GM19455 (cell line): Measurements from ENCODE around the gene IL1R1.

Experiments
- ATAC-seq: cut with Tn5 transposase; IDR thresholded peaks from one replicate; pipeline ENCODE4 v1.9.1; 2021; ENCODE audit not compliant: unreplicated experiment

The IL1R1 gene

GRCh38 chr2:102168026-102168771 is 25.7 kb downstream of the IL1R1 start:
- no peak for ATAC-seq

- no peak for ATAC-seq
Observed at GRCh38 chr2:102171946-102172345, 29.4 kb downstream of the IL1R1 start.

GRCh38 chr2:102172745-102173144 is 30.2 kb downstream of the IL1R1 start:
- ATAC-seq, result no peak

DNA sequence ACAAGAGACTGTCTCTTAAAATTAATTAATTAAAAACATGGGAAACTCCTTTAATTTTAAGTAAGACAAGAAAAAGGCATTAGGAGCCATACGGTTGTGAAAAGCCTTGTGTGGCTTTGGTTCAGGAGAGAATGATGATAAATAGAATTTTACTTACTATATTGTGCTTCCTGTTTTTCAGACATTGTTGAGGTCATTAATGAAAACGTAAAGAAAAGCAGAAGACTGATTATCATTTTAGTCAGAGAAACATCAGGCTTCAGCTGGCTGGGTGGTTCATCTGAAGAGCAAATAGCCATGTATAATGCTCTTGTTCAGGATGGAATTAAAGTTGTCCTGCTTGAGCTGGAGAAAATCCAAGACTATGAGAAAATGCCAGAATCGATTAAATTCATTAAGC is 33.6 kb downstream of the IL1R1 start:
- ATAC-seq, result no peak

GRCh38 chr2:102177814-102178478 is 35.4 kb downstream of the IL1R1 start:
- no peak for ATAC-seq

DNA sequence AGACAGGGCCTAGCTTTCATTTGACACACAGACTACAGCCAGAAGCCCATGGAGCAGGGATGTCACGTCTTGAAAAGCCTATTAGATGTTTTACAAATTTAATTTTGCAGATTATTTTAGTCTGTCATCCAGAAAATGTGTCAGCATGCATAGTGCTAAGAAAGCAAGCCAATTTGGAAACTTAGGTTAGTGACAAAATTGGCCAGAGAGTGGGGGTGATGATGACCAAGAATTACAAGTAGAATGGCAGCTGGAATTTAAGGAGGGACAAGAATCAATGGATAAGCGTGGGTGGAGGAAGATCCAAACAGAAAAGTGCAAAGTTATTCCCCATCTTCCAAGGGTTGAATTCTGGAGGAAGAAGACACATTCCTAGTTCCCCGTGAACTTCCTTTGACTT is 36.5 kb downstream of the IL1R1 start:
- no peak for ATAC-seq

DNA sequence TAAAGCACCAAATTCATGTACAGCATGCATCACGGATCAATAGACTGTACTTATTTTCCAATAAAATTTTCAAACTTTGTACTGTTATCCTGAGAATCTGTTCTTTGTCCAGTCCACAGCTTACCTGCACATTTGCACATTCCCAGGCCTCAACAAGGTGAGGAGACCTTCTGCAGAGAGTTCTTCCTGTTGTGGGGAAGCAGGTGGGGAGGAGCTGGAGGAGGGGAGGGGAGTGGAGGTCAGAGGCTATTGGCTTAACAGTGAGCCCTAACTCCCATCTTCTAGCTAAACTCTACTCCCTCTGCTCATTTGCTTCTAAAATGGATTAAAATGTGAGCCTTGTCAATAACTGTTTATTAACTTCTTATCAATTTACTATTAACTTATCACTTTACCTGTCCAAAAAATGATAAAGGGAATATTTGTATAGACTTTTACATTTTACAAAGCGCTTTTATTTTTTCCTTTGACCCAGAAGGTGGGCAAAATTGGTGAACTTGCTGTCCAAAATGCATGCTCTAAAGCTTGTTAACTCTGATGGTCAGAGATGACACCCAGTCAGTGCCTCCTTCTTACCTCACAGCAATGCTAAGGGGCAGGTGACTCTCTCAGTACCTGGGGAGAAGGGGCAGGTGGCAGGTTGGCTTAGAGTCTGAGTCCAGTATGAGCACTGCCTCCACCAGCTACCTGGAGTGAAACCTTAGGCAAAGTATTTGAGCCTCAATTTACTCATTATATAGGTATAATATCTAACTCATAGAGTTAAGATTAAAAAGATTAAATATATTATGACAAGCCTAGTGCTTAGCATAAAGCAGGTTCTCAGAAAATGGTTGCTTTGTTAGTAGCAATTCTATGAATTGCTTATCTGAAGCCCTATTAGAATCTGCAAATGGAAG is 37.5 kb downstream of the IL1R1 start:
- no peak for ATAC-seq

DNA sequence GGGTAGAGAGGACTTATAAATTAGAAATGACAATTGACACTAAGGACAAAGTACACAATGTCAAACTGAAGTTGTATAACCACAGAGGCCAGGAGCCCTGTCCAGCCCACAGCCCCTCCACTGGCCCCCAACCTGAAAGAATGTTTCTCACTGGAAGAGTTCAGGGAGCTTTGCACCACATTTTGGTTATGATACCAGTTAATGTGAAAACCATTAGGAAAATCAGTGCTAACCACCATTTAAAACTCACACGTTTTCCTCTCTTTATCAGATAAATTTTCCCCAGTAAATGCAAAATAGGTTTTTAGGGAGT is 38.1 kb downstream of the IL1R1 start:
- ATAC-seq, result no peak

GRCh38 chr2:102181376-102181775 is 38.8 kb downstream of the IL1R1 start:
- no peak for ATAC-seq

DNA sequence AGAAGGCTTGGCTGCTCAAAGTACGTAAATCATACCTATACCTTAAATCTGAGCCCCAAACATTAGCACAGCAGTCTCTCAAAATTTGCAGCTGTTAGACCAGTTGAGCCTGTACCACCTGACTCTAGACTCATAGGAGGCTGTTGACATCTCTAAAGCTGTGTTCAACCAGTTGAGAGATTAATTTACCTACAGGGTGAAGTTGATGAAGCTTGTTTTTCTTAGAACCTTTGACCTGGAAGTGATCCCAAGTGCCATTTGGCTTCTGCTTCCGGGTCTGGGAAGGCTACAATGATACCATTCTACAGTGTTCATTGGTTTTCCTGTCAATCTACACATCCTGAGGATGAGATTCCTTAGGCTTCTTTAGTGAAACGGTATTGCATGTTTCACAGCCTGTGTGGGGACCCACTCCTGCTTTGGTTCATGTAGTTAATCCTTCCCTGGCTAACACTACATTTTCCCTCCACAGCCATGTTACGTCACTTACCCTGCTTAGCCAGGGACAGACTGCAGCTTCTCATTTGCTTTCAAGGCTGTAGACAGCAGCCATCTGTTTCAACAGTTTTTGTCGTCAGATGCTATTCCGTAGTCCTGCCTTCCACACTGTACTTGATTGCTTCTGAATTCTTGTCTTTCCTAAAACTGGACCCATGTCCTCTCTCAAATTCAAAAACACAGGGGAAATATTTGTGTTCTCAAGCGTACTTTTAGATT is 39.5 kb downstream of the IL1R1 start:
- no peak for ATAC-seq

- ATAC-seq, result no peak
Observed at GRCh38 chr2:102184018-102184417, 41.5 kb downstream of the IL1R1 start.

DNA sequence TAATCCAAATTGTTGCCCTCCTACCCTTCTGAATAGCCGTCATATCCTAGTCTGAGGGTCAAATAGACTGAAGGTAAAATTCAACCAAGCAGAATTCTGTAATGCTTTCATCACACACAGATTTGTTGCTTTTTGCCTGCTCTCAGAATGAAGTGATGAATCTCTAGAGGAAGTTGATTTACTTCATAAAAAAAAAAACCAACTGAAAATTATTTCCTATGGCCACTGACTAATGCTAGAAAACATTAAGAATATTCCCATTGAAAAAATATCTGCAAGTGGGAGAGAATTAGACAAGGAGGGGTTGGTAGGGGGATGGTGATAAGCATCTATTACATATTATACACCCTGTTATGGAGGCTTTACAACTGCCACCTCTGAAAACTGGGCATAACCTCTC is 42.0 kb downstream of the IL1R1 start:
- no peak for ATAC-seq

DNA sequence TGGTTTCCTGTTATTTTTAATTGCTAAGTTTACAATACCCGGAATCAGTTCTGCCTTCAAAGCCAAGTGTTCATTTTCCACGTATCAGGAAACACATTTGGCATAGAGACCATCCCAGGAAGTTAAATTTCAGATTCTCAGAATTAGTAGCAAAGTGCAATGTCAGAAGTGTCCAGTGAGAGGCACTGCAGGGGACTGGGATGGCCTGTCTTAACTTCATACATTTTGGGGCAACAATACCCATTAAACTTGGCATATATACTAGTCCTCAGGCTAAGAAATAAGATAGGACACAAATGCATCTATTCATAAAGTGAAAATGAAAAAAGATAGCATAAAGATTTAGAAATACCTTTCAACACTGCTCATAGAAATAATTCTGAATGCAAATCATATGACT is 42.8 kb downstream of the IL1R1 start:
- no peak for ATAC-seq

GRCh38 chr2:102186791-102187495 is 44.4 kb downstream of the IL1R1 start, which contains the start of gene IL1RL2:
Gene IL1RL2 (plus strand): TSS chr2:102187023. CDS start chr2:102187868, 845 bp downstream.
- no peak for ATAC-seq

- no peak for ATAC-seq
Observed at GRCh38 chr2:102187496-102188150, 45.1 kb downstream of the IL1R1 start.

DNA sequence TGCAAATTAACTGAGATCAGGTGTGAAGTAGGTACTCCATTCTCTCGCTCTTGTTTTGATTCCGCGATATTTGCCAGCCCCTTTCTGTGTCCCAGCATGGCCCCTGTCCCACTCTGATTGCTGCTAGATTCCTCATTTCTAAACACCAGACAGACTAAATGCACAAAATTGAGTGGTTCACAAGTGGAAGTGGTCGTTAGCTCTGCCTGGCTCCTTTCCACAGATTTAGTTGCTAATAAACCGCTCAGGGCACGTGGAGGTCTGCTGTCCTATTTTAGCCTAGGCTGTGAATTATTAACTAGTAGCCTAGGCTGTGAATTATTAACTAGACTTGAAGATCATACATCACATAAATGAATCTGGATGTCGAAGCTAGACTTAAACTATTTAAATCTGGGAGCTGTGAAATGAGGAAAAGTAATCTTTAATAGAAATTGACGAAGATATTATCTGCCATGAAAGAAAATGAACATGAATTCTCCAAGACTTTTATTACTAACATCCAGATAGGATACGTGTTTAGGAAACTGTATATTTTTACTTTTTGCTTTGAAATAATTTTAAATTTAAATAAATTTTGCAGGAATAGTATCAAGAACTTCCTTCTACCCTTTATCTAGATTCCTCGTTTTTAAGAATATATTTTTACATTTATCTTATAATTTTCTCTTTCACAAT is 48.0 kb downstream of the IL1R1 start:
- no peak for ATAC-seq

- no peak for ATAC-seq
Observed at GRCh38 chr2:102191501-102191900, 49.0 kb downstream of the IL1R1 start.

DNA sequence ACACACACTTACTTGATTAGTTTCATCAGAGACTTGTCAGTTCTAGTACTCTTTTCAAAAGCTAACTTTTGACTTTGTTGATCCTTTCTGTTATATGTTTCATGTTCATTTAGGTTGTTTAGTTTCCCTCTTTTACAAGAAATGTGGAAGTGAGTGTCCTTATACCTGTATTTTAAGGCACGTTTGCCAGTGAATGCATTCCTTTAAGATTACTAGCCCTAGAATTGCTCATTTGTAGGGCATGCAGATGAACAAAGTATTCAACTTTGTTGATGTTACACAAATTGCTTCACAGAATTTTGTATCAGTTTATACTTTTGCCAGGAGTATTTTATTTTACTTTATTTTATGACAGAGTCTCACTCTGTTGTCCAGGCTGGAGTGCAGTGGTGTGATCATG is 50.5 kb downstream of the IL1R1 start:
- ATAC-seq, result no peak

DNA sequence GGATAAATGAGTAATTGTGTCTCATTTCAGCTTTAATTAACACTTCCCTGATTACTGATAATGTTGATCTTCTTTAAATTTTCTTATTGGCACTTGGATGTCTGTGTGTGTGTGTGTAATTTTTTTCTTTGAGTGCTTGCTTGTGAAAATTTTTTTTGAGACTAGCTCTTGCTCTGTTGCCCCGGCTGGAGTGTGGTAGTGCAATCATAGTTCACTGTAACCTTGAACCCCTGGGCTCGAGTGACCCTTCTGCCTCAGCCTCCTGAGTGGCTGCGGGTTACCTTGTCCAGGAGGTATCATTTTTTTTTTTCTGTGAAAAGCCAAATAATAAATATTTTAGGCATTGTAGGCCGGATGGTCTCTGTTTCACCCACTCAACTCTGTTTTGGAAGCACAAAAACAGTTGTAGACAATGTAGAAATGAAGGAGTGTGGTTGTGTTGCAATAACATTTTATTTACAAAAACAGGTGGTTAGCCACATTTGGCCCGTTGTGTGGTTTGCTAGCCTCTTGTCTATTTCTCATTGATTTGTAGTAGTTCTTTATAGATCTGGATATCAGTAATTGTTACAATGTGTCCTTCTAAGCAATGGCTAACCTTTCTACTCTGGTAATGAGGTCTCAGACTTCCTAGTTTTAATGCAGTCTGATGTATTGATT is 52.2 kb downstream of the IL1R1 start:
- no peak for ATAC-seq
